WERI-Rb-1 (cell line): ENCODE measurements around the gene HSPA12B.
A peak's percentile ranks its signal among the peaks of the same experiment; 100 is the strongest.

Experiments used
- DNase-seq: peaks from one replicate; pipeline ENCODE4 v3.0.0-alpha.2; 2020
- H3K27ac ChIP-seq: fragments of 250-450 bp; sonication (Bioruptor Pico); 2 replicates; pipeline ENCODE4 v1.5.1; 2020; ENCODE audit warnings: mild to moderate bottlenecking, moderate library complexity
- H3K27me3 ChIP-seq: fragments of 250-450 bp; sonication (Bioruptor Pico); 2 replicates; pipeline ENCODE4 v1.5.1; 2021; ENCODE audit warnings: mild to moderate bottlenecking, low read depth, moderate library complexity; ENCODE audit not compliant: insufficient read depth, severe bottlenecking
- H3K36me3 ChIP-seq: fragments of 250-450 bp; sonication (Bioruptor Pico); 2 replicates; pipeline ENCODE4 v1.5.1; 2020; ENCODE audit warnings: mild to moderate bottlenecking, moderate library complexity
- H3K4me3 ChIP-seq: 2 replicates; pipeline ENCODE4 v1.5.1; 2011; ENCODE audit warnings: low read depth, mild to moderate bottlenecking, control low read depth, low read length
- H3K9me3 ChIP-seq: fragments of 250-450 bp; sonication (Bioruptor Pico); 2 replicates; pipeline ENCODE4 v1.5.1; 2021; ENCODE audit warnings: mild to moderate bottlenecking, moderate library complexity; ENCODE audit not compliant: severe bottlenecking
- CTCF ChIP-seq: IDR thresholded peaks from 2 replicates; pipeline ENCODE4 v1.5.1; 2011; ENCODE audit warnings: low read depth, mild to moderate bottlenecking, control low read depth, inconsistent platforms, low read length

The HSPA12B gene

GRCh38 chr20:3795511-3796468 is 63.3 kb downstream of the HSPA12B start, which contains the start of gene CDC25B:
TSS of gene CDC25B (plus strand) at chr20:3796310. CDS start at chr20:3796532, 222 bp downstream.
- peak within 1 kb of the TSS; percentile 82 for H3K27ac ChIP-seq
- TF ChIP-seq CTCF, result peak; percentile 49
- H3K9me3 ChIP-seq, result no peaks in the 10 kb centered on the region
- peak within 1 kb of the TSS; percentile 82 for H3K4me3 ChIP-seq
- peak; percentile 95 for DNase-seq
- H3K27me3 ChIP-seq, result no peaks in the 10 kb centered on the region
- peaks cover 18% of the 10 kb centered on the region for H3K36me3 ChIP-seq

GRCh38 chr20:3796477-3797225 is 64.2 kb downstream of the HSPA12B start:
- no peak for TF ChIP-seq CTCF
- Histone ChIP-seq H3K4me3 (peak overlapping the region; percentile 82), H3K27me3 (no peaks in the 10 kb centered on the region), H3K27ac (peak overlapping the region; percentile 81), H3K36me3 (peaks cover 27% of the 10 kb centered on the region), H3K9me3 (no peaks in the 10 kb centered on the region)
- DNase-seq, result no peak

GRCh38 chr20:3797226-3797545 is 64.7 kb downstream of the HSPA12B start:
- Histone ChIP-seq H3K9me3 (no peaks in the 10 kb centered on the region), H3K36me3 (peaks cover 32% of the 10 kb centered on the region), H3K27me3 (no peaks in the 10 kb centered on the region), H3K27ac (no peak overlapping the region), H3K4me3 (peak overlapping the region; percentile 82)
- no peak for TF ChIP-seq CTCF
- DNase-seq, result no peak

GRCh38 chr20:3797592-3798372 is 65.3 kb downstream of the HSPA12B start:
- Histone ChIP-seq H3K36me3 (peaks cover 38% of the 10 kb centered on the region), H3K4me3 (no peak overlapping the region), H3K27ac (no peak overlapping the region), H3K27me3 (no peaks in the 10 kb centered on the region), H3K9me3 (no peaks in the 10 kb centered on the region)
- no peak for DNase-seq
- no peak for TF ChIP-seq CTCF

DNA sequence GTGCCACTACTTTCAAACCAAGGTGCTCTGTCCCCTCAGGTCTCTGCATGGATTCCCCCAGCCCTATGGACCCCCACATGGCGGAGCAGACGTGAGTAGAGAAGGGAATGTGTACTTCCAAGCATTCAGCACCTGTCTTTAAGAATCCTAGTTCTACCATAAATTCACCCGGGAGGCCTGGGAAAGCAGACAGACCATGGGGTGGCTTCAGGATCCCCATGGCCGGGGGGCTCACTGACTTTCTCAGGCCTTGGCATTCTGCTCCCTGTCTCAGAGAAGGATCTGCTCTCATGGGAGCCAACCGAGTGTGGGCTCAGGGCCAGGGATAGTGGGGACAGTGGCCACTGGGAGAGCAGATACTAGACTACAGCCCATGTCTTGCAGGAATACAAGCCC is 65.9 kb downstream of the HSPA12B start:
- no peak for TF ChIP-seq CTCF
- Histone ChIP-seq H3K4me3 (no peak overlapping the region), H3K36me3 (peaks cover 44% of the 10 kb centered on the region), H3K27me3 (no peaks in the 10 kb centered on the region), H3K9me3 (no peaks in the 10 kb centered on the region), H3K27ac (no peak overlapping the region)
- no peak for DNase-seq
